ENCODE results near the gene TSN.

DNA sequence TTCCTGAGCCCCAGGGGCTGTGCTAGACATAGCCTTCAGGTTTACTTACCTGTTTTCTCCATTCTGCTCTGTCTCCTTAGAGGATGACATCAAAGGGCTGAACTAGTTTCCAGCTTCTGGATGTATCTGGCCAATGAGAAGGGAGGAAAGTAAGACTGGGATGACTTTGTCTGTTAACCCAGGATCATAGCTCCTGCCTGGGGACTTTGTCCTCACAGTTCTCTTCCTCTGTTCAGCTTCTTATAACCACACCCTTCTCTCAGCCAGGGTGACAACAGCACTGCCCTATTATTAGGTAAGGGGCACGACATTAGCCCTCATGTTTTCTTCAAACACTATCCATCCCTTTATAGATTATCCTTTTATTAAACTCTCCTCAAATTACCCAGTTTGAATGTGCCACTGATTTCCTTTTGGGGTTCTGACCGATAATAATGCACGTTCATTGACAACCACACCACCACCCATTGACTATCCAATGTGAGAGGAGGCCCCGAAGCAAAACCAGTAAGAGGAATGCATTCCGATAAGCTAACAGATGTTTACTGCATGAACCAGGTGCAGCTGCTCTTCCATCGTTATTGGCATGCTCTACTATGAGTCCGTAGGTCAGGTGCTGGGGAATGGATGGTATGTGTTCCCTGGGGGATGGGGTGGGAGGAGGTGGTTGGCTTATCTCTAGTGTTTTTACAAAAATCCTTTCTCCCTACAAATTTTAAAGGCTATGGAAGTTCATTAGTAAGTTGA, 23.5 kb downstream of the TSN start:
- TF ChIP-seq, protein P1, sequence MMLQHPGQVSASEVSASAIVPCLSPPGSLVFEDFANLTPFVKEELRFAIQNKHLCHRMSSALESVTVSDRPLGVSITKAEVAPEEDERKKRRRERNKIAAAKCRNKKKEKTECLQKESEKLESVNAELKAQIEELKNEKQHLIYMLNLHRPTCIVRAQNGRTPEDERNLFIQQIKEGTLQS (IDR thresholded peaks at IDR 0.05; ENCODE audit: borderline replicate concordance, extremely low read depth, low read depth, low read length): no peak
- TF ChIP-seq POLR2A (IDR thresholded peaks at IDR 0.05; ENCODE audit: low read depth, low read length): no peak
- TF ChIP-seq, protein P2, sequence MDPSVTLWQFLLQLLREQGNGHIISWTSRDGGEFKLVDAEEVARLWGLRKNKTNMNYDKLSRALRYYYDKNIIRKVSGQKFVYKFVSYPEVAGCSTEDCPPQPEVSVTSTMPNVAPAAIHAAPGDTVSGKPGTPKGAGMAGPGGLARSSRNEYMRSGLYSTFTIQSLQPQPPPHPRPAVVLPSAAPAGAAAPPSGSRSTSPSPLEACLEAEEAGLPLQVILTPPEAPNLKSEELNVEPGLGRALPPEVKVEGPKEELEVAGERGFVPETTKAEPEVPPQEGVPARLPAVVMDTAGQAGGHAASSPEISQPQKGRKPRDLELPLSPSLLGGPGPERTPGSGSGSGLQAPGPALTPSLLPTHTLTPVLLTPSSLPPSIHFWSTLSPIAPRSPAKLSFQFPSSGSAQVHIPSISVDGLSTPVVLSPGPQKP (IDR thresholded peaks at IDR 0.05; ENCODE audit: low read depth, low read length): no peak
- no peak for TF ChIP-seq EZH2 (IDR thresholded peaks at IDR 0.05; ENCODE audit: borderline replicate concordance, control insufficient read depth, low read depth, low read length)
- no peak for TF ChIP-seq ZZZ3 (IDR thresholded peaks at IDR 0.05; ENCODE audit: control insufficient read depth, insufficient read length, low read depth)
- TF ChIP-seq CHD1 (IDR thresholded peaks at IDR 0.05; ENCODE audit: low read depth, low read length): no peak
- no peak for TF ChIP-seq EP300 (IDR thresholded peaks at IDR 0.05; ENCODE audit: borderline replicate concordance in 1 of 2, control insufficient read depth in 1 of 2, low read depth in 2 of 2, low read length in 2 of 2)
- TF ChIP-seq CREB1 (IDR thresholded peaks at IDR 0.05; ENCODE audit: low read depth): no peak
- TF ChIP-seq, protein P3, sequence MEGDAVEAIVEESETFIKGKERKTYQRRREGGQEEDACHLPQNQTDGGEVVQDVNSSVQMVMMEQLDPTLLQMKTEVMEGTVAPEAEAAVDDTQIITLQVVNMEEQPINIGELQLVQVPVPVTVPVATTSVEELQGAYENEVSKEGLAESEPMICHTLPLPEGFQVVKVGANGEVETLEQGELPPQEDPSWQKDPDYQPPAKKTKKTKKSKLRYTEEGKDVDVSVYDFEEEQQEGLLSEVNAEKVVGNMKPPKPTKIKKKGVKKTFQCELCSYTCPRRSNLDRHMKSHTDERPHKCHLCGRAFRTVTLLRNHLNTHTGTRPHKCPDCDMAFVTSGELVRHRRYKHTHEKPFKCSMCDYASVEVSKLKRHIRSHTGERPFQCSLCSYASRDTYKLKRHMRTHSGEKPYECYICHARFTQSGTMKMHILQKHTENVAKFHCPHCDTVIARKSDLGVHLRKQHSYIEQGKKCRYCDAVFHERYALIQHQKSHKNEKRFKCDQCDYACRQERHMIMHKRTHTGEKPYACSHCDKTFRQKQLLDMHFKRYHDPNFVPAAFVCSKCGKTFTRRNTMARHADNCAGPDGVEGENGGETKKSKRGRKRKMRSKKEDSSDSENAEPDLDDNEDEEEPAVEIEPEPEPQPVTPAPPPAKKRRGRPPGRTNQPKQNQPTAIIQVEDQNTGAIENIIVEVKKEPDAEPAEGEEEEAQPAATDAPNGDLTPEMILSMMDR (IDR thresholded peaks at IDR 0.05 in 2 of 3, conservative IDR thresholded peaks at IDR 0.05 in 1 of 3; ENCODE audit: control insufficient read depth in 2 of 3, extremely low read depth in 1 of 3, insufficient read depth in 1 of 3, low read depth in 3 of 3, low read length in 3 of 3): no peak
- no peak for TF ChIP-seq HCFC1 (IDR thresholded peaks at IDR 0.05; ENCODE audit: low read length)
- no peak for TF ChIP-seq TAF1 (IDR thresholded peaks at IDR 0.05; ENCODE audit: borderline replicate concordance, low read depth, low read length)
- no peak for TF ChIP-seq CEBPB (IDR thresholded peaks at IDR 0.05; ENCODE audit: borderline replicate concordance in 1 of 2, low read depth in 2 of 2, low read length in 2 of 2)
